GM19328 (cell line): ENCODE results near the gene SHROOM3.

Source experiments
- ATAC-seq: cut with Tn5 transposase; IDR thresholded peaks from one replicate; pipeline ENCODE4 v1.9.1; 2021; ENCODE audit warnings: mild to moderate bottlenecking, moderate library complexity; ENCODE audit not compliant: unreplicated experiment

SHROOM3 gene

DNA sequence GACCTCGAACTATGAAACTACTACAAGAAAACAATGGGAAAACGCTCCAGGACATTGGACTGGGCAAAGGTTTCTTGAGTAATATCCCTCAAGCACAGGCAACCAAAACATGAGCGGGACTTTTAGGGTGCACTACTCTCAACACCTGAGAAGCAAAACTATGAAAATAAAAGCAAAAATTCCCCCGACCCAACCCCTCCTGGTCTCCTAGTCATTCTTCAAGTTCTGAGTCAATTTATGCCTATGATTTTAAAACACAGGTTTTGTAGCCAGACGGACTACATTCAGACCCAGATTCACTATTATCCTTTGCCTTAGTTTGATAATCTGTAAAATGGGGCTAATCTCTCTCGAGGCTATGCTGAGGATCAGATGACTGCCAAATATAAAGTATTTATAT, 365.9 kb downstream of the SHROOM3 start:
- ATAC-seq: no peak

DNA sequence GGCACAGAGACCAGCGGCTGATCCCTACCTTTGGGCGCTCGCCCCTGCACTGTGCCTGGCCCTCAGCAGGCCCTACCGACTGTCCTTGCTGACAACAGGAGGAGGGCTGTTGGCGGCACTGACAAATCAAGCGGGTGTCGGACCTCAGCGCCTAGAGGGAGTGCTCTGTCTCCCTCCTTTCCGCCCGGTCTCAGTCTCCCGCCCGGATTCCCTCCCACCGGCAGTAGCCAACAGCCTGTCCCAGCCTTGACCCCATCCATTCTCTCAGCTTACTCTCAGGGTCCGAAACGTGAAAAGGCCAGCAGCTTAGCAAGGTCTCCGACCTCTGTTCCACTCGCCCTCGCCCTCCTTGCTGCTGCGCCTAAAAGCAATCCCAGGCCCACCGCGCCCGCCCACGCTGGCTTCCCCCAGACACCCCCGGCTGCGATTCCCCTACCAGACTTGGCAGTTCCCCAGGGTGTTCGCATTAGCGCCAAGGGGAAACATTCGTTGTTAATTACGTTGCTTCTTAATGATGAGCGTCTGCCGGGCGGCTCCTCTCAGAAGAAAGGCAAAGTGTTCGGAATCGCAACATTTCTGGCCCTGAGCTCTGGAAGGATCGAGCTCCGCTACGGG, 366.7 kb downstream of the SHROOM3 start:
- no peak for ATAC-seq

DNA sequence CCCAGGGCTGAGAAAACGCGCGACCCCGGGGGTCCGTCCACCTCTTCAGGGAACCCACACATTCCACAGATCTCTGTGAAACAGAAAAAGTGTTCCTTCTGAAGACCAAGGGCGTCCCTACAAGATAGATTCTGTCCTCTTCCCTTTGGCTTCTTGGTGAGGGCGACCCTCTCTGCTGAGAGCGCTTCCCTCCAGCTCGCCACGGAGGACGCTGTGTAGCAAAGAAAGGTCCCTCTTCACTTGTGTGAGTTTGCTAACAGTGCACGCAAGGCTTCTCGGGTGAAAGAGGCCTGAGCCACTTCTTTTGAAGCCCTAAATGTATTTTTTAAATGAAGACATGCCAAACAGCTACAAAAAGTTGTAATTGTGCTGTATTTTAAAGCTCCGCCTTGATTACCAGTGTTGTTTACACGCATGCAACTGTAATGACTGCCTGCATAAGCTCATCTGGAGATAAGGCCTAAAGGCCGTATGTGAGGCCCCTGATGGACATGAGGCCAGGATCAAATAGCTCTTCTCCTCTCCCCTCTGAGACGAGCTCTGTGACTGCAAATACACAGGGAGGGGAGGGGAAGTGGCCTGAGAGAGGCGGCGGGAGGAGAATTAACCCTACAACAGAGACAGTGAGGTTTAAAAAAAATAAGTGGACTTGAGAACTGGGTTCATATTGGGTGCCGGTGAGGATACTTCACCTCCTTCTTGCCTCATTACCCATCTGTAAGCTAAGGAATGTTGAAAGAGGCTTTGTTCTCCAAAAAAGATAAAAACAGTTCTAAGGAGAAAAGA, 367.4 kb downstream of the SHROOM3 start:
- no peak for ATAC-seq

DNA sequence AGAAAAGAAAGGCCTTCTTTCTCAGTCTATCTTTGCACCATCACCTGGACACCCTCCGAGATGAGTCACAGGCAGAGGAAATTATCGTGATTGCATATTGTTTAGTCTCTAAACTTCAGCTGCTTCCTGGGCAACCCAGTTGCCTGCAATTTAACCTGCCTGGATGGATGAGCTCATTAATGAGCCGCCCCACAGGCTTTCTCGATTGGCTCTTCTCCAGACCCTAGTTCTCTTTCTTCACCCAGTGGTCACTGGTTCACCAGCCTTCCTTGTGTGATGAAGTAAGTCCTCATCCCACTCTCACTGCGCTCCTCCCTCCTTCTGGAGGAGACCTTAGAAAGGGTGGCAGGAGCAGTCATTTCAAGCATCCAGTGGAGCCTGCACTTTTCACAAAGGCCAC, 368.5 kb downstream of the SHROOM3 start:
- no peak for ATAC-seq

DNA sequence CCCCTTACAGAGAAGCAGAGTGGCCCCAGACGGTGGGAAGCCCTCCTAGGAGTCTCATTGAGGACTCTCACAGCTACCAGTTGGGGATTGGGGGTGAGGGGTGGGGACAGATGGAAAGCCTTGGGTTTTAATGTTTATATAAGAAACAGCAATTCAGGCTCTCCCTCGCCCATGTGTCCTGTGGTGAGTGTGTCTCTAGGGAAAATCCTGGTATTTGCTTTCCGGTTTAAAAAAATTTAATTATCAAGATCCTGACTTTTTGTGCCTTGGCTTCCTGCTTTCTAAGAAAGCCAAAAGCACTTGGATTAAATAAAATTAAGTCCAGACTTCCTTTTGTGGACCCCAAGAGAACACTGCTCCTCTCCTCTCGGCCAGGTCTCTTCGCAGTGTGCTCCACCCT, 369.1 kb downstream of the SHROOM3 start:
- ATAC-seq: no peak

DNA sequence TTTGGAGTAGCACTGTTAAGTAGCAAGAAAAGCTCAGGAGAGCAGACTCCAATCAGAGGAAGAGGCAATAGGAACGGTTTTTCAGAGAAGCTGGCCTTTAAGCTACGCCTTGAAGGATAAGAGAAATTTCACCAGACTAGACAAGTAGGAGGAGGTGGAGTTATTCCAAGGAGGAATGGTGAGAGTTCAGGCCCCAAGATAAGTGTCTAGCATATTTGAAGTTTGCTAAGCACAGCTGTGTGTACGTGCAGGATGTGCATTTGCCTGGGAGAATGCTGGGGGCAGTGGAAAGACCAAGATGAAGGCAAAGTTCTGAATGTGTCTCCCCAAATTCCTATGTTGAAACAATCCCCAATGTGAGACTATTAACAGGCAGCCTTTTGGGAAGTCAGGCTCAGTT, 371.3 kb downstream of the SHROOM3 start:
- ATAC-seq: no peak

DNA sequence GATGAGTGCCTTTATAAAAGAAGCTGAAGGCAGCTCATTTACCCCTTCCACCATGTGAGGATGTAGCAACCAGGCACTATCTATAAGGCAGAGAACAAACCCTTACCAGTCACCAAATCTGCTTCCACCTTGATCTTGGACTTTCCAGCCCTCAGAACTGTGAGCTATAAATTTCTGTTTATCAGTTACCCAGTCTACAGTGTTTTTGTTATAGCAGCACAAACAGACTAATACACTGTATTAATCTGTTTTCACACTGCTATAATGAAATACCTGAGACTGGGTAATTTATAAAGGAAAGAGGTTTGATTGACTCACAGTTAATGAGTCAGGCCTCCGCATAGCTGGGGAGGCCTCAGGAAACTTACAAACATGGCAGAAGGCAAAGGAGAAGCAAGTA, 371.7 kb downstream of the SHROOM3 start:
- ATAC-seq: no peak

DNA sequence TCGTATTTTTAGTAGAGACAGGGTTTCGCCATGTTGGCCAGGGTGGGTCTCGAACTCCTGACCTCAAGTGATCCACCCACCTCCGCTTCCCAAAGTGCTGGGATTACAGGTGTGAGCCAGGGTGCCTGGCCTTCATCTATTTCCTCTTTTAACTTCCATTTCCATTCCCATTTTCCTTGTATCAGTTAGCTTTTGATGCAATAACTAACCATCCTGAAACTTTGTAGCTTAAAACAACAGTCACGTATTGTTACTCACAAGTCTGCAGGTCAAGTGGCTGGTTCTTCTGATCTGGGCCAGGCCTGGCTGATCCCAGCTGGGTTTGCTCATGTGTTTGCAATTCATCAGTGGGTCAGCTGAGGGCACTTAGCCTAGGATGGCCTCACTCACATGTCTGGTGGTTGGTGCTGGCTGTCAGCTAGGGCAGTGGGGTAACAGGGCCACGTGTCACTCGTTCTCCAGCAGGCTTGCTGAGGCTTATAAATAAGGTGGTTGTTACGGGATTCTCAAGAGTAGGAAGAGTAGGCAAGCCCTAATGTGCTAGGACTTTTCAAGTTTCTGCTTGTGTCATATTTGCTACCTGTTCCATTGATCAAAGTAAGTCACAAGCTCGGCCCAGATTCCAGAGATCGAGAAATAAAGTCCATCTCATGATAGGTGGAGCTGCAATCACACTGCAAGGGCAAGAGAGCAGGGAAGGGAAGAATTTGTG, 374.7 kb downstream of the SHROOM3 start:
- ATAC-seq: no peak

DNA sequence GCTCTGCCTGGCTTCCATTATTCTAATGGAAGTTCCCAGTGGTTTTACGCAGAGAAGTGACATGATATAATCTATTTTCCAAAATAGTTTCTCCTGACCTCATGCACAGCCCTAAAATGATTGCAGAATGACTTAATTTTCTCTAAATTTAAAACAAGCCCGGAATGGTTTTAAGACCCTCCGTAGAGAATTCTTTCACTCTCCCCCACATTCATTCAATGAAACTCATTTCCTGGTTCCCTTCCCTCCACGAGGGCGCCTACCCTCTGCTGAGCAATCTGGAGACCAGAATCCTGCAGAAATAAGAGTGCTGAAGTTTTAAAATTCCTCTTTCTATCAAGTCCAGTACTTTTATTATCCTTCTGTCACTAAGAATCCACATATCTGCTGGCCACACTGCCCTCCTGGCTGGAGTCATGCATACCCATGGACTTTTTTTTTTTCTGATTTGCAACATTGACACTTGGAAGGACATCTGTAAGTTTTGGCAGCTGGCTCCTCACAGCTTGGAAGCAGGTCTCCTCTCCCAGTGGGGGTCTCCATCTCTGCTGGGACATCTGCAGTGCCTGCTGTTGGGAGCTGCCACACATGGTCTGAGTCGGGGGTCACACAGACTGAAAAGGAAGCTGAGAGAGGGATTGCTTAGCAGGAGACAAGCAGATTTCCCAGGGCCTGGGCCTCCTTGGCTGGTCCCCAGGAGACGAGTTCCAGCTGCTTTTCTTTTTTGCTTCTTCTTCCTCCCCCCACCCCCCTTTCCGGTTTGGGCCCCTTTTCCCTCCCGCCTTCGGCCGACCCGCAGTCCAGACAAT, 376.8 kb downstream of the SHROOM3 start:
- ATAC-seq: no peak

DNA sequence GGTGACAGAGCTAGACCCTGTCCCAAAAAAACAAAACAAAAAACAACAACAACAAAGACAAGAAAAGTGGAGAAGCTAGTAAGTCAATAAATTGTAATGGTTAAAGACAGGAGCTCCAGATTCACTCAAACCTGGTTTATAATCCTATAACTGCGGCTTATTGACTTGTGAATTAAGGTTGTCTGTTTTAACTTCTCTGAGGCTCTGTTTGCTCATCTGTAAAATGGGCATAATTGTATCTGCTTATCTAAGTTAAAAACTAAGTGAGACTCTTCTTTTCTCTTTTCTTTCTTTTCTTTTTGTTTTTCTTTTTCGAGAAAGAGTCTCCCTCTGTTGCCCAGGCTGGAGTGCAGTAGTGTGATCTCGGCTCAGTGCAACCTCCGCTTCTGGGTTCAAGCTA, 378.0 kb downstream of the SHROOM3 start:
- ATAC-seq: no peak

DNA sequence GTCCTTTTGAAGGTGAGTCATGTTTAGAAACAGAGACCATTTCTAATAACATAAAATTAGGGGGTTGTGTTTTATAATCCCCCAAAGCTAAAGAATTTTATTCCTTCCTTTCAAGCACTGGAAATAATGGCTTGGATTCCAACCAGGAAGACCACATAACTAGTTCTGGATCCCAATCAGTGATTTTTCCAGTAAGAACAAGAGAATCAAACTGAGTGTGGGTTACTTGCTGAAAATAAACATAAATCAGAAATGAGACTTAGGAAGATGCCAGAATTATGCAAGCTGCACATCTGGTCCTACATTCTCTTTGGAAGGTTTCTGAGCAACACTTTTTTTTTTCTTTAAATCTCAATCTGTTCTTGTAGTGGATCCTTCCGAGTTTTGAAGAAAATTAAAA, 386.6 kb downstream of the SHROOM3 start:
- no peak for ATAC-seq

DNA sequence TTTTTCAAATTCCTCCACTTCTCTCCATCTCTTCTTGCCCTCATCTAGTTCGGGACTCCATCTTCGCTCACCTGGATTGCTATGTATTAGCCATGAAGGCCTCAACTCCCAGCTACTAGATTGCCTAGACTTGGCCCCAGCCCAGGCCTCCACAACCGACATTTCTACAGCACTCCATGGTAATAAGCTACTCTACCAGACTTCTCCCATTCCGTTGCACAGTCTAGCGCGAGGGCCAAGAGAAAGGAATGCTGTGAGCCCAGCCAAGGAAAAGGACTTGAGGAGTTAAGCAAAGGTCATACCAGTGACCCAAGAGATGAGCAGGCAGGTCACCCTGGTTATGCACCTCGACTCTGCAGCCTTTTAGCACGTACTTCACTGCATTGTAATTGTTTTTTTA, 387.3 kb downstream of the SHROOM3 start:
- ATAC-seq: no peak

DNA sequence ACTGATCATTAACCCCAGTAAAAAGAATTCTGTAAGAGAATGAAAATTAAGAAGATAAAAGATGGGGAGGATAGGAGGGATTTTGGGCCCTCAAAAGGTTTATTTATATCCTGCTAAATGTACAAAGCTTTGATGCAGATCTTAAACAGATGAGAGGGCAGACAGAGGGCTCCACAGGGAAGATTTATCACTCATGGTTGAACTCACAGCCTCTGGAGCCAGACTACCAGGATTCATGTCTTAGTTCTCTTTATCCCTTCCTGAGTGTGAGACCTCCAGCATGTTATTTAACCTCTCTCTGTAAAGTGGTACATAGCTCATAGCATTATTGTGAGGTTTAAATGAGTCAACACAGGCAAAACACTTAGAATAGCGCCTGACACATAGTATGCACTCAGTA, 388.5 kb downstream of the SHROOM3 start:
- ATAC-seq: no peak

DNA sequence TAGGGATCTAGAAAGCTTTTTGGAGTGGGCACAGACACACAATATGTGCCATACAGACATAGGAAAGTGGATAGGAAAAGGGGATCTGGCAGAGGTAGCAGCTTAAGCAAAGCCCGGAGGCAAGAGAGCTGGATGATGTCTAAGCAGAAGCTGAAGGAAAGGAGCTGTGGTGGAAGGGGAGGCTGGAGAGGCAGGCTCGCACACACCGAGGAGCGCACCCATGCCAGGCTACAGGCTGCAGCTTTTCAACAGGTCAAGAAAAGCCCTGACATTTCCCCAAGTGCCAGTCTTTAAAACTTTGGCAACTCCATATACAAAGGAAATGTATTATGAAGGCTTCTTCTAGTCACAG, 395.6 kb downstream of the SHROOM3 start:
- ATAC-seq: no peak

DNA sequence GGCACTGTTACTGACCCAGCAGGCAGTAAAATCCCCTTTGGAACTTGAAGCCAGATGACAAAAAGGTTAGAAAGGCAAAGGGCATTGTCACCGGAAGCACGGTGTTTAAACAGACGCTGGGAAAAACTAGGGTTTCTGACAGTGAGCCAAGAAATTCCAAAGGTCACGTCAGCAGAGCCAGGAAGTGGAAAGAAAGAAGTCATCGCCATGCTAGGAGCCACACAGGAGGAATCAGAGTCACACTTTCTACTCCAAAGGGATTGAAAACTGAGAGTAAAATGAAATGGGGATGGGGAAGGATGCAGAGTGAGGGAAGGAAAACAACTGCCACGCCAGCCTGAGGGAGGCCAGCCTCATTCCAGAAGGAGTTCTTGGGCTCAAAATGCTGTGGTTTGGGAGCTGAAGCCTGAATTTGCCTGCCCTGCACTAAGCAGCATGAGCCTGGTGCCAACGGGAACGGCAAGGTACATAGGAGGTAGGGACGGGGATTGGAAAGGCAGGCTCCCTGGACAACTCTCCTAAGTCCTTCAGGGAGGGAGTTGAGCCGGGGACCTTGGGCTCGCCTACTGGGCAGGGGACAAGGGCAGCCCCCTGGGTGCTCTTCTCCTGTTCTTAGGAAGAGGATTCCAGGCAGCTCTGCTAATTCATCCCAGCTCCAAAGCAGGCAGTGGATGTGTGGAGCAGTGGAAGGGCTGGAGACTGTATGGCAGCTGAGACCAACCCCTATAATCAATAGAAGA, 396.1 kb downstream of the SHROOM3 start:
- ATAC-seq: no peak

DNA sequence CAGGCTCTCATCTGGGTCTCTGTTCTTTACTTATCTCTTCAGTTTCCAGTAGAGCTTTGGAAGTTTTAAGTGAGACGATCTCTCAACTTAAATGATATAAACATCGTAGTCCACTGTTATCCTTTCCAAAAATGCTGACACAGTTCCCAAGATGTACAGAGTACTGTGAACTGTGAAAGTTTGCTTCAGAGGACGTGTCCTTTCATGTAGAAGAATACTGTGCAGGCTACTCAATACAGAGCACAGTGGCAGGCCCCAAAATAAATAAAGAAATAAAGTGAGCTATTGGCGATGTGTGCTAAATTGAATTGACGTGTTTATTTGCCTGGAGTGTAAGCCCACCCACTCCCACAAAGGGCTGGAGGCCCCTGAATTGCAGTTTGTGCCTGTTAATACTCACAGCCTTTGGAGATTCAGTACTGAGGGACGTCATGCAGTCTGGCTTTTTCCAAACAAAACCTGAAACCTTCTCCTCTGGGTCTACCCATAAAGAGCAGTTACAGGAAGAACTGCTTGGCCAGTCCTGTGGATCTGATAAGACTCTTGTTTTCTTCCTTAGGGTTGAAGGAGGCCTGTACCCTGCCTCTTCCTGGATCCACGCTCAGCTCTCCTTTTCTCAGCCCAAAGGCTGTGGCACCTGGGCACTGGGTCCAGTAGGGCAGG, 396.8 kb downstream of the SHROOM3 start:
- ATAC-seq: no peak
